ELF-1 (cell line): ENCODE results near the gene DCUN1D3.
"Not testable (repeated sequence)": the region's sequence is repeated elsewhere in the genome, so short reads cannot be mapped to it uniquely, and the experiment has no call there.

ENCODE experiments used
- DNase-seq: peaks from one replicate; pipeline ENCODE4 v3.0.0-alpha.2; 2016; ENCODE audit warnings: low read depth, low spot score

DCUN1D3 gene

DNA sequence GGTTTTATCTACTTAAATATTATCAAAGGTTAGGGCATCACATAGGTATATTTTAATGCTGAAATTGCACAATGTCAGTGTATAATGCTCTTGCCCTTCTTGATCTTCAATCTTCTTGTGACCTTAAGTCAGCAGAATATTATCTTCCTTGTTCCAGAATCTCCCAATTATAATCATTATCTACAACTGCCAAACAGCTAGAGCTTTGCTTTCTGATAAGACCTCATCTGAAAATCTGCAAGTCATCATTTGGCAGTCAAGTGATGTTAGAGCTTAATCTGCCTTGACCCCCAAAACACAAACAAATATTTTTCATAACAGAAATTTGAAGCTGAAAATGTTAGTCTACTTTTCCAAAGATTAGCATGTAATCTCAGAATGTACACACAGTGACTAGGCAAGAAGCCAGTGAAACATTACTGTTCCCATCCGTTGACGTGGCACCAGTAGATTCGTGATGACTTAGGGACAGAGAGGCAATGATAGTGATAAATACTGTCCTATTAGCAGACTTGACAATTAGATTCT is 74.1 kb downstream of the DCUN1D3 start:
- no peak for DNase-seq

GRCh38 chr16:20822521-20823325 is 77.4 kb downstream of the DCUN1D3 start:
- DNase-seq = no peak

GRCh38 chr16:20821682-20822081 is 78.5 kb downstream of the DCUN1D3 start:
- no peak for DNase-seq

GRCh38 chr16:20818929-20819585 is 81.1 kb downstream of the DCUN1D3 start:
- DNase-seq = no peak

DNA sequence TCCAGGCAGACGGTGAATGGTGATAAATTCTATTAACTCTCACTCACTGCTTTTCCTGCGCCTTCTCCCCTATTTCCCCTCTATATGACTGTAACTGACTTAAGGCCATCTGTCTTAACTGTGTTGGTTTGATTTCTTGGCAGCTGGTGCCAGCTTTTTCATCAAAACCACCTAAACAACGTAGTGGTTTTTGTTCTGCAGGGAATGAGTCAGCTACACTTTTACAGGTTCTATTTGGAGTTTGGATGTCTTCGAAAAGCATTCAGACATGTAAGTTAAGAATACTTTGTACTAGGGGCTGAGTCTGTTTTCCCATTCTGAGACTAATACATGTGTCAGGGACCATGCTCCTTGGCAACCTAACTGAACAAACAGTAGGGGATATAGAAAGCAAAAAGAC is 85.4 kb downstream of the DCUN1D3 start:
- no peak for DNase-seq

DNA sequence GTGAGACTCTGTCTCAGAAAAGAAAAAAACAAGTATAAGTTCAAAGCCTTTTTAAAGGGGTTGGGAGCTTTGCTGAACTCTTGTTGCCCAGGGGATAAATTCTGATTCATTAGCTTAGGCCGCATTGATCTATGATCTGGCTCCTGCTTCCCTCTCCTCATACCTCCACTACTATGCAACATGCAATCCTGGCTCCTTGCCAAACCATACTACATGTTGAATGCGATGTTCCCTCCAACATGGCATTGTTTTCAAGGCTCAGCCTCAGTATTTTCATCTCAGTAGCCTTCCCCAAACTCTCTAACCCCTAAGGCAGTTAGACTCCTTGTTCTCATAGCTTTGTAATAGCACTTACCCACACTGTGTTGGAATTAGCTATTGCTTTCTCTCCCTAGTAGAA is 87.6 kb downstream of the DCUN1D3 start:
- no peak for DNase-seq

GRCh38 chr16:20811889-20812439 is 88.2 kb downstream of the DCUN1D3 start:
- DNase-seq = no peak

DNA sequence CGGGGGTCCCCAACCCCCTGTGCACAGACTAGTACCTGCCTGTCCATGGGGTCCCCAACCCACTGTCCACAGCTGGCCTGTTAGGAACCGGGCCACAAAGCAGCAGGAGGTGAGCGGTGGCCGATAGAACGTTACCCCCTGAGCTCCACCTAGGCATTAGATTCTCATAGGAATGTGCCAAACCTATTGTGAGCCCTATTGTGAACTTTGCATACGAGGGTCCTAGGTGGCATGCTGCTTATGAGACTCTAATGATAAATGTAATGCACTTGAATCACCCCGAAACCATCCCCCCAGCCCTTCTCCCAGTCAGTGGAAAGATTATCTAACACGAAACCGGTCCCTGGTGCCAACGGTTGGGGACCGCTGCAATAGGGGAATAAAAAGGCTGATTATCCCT is 92.3 kb downstream of the DCUN1D3 start:
- DNase-seq = no peak

- DNase-seq = peak; percentile 97
Observed at GRCh38 chr16:20806168-20807050, 93.7 kb downstream of the DCUN1D3 start, which contains the start of the genes ERI2 and REXO5. TSS of gene ERI2 (minus strand) at chr16:20806472. CDS start at chr16:20806430, 42 bp downstream. TSS of gene REXO5 (plus strand) at chr16:20806527. CDS start at chr16:20806954, 427 bp downstream.

DNA sequence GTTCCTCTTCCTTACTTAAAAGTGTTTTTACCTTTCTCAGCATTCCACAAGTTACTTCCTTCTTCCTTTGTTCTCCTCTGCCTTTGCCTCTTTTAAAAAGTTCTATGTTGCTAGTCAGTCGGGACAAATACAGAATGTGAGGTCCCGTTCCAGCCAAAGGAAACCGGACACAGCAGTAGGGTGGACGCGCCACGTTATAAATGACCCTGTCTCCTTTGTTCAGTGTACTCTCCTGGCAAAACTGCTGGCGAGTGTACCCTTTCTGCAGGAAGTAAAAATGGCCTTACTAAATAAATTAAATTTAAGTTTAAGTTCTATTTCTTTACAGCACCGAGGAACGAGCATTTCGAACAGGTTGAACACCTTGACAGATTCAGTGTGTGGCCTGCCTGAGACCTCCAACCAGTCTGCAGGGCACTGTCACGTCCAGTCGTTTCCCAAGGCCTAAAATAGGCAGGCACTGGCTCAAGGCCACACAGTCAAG is 94.4 kb downstream of the DCUN1D3 start:
- not testable (repeated sequence) for DNase-seq
